GM19023 (cell line): ENCODE results near the gene CAD.

ENCODE experiments used
- ATAC-seq: cut with Tn5 transposase; IDR thresholded peaks from one replicate; pipeline ENCODE4 v1.9.1; 2021; ENCODE audit warnings: mild to moderate bottlenecking, moderate library complexity; ENCODE audit not compliant: unreplicated experiment

CAD gene

GRCh38 chr2:27222407-27222806, 5.2 kb downstream of the CAD start:
- no peak for ATAC-seq

GRCh38 chr2:27223416-27223815, 6.2 kb downstream of the CAD start:
- ATAC-seq: no peak

- ATAC-seq: no peak
Measured at GRCh38 chr2:27225526-27225925, 8.4 kb downstream of the CAD start.

- ATAC-seq: no peak
Measured at GRCh38 chr2:27227501-27227900, 10.3 kb downstream of the CAD start.

GRCh38 chr2:27231921-27232320, 14.8 kb downstream of the CAD start:
- no peak for ATAC-seq

DNA sequence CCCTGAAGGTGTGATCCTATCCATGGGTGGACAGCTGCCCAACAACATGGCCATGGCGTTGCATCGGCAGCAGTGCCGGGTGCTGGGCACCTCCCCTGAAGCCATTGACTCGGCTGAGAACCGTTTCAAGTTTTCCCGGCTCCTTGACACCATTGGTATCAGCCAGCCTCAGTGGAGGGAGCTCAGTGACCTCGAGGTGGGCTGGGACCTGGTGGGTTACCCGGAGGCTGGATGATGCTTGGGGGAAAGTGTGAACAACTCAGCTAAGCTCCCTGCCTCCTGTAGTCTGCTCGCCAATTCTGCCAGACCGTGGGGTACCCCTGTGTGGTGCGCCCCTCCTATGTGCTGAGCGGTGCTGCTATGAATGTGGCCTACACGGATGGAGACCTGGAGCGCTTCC, 16.2 kb downstream of the CAD start:
- ATAC-seq: no peak

GRCh38 chr2:27236136-27236535, 19.0 kb downstream of the CAD start:
- no peak for ATAC-seq

DNA sequence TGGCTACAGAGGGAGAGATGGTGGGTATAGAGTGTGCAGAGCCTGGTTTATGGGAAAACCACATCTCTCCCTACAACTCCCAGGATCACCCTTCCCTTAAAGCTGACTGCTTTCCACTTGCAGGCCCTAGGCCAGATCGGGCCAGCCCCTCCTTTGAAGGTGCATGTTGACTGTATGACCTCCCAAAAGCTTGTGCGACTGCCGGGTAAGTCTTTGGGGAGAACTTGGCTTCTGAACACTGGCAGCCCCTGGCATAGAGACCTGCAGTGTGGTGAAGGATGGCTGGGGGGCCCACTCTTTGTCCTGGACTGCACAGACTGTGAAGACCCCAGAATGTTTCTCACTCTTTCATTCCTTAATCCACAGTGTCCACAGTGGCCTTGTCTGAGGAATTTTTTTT, 19.5 kb downstream of the CAD start:
- ATAC-seq: no peak

- ATAC-seq: no peak
Measured at GRCh38 chr2:27237341-27237945, 20.3 kb downstream of the CAD start.

GRCh38 chr2:27238976-27239375, 21.8 kb downstream of the CAD start:
- ATAC-seq: no peak

- ATAC-seq: no peak
Measured at GRCh38 chr2:27240406-27240805, 23.2 kb downstream of the CAD start.

DNA sequence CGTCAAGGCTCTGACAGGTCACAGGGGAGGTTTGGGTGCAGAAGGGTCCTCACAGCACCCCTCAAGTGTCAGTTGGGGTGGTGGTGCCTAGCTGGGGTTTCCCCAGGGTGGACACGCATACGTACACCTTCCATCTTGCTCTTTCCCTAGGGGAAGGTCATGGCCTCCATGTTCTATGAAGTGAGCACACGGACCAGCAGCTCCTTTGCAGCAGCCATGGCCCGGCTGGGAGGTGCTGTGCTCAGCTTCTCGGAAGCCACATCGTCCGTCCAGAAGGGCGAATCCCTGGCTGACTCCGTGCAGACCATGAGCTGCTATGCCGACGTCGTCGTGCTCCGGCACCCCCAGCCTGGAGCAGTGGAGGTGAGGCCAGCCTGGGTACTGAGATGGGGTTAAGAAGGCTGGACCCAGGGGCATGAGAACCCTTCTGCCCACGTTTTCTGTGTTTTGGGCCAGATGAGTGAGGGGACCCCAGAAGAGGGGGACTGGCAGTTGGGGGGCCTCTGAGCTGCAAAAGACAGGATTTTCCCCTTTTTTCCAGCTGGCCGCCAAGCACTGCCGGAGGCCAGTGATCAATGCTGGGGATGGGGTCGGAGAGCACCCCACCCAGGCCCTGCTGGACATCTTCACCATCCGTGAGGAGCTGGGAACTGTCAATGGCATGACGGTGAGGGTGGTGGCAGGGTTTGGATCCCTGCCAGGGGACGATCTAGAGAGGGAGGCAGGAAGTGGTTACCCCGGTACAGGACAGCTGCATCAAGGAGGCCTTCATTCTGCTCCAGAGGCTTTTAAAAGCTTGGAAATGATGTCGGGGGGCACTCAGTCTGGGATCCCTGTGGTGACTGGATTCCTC, 24.8 kb downstream of the CAD start:
- ATAC-seq: no peak

DNA sequence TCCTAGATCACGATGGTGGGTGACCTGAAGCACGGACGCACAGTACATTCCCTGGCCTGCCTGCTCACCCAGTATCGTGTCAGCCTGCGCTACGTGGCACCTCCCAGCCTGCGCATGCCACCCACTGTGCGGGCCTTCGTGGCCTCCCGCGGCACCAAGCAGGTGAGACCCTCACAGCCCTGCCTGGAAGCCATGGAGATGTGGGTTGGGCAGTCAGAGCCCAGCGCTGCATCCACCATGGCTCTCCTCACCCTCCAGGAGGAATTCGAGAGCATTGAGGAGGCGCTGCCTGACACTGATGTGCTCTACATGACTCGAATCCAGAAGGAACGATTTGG, 25.4 kb downstream of the CAD start:
- no peak for ATAC-seq

GRCh38 chr2:27243391-27244130, 26.4 kb downstream of the CAD start:
- ATAC-seq: no peak

DNA sequence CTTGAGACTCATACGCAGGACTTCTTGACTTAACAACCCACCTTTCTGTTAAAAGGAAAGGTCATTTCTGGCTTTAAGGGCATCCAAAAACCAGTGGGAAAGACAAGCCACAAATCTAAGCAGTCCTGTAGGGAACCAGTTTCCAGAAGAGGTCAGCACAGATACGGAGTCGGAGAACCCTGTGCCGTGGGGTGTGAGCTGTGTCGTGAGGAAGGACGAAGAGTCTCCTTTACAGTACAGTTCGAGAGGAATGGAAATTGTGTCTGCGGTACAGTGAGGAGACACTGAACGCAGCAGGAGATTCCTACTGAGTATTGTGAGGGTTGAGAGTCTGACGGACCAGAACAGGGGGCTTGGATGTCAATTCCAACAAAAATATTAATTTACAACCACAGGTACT, 27.9 kb downstream of the CAD start:
- ATAC-seq: no peak

DNA sequence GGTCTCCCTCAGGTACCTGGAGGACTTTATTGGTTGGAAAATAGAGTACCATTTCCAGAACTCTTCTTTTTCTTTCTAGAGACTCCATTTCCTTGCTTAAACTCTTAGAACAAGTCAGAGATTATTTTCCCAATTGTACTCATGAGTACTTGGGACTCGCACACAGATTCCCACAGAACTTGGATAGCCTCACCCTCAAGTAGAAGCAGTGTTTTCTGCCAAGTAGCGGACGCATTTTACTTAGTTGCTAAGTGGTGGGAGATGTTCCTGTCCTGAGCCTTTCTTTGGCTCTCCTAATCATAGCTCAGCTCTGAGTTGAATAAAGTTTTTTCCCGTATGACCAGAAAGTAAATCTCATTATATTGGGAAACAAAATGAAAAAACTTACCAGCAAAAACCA, 28.5 kb downstream of the CAD start:
- no peak for ATAC-seq

GRCh38 chr2:27247893-27248292, 30.7 kb downstream of the CAD start:
- ATAC-seq: no peak

GRCh38 chr2:27249159-27249890, 32.2 kb downstream of the CAD start:
- ATAC-seq: no peak

- no peak for ATAC-seq
Measured at GRCh38 chr2:27249891-27250651, 32.9 kb downstream of the CAD start.

DNA sequence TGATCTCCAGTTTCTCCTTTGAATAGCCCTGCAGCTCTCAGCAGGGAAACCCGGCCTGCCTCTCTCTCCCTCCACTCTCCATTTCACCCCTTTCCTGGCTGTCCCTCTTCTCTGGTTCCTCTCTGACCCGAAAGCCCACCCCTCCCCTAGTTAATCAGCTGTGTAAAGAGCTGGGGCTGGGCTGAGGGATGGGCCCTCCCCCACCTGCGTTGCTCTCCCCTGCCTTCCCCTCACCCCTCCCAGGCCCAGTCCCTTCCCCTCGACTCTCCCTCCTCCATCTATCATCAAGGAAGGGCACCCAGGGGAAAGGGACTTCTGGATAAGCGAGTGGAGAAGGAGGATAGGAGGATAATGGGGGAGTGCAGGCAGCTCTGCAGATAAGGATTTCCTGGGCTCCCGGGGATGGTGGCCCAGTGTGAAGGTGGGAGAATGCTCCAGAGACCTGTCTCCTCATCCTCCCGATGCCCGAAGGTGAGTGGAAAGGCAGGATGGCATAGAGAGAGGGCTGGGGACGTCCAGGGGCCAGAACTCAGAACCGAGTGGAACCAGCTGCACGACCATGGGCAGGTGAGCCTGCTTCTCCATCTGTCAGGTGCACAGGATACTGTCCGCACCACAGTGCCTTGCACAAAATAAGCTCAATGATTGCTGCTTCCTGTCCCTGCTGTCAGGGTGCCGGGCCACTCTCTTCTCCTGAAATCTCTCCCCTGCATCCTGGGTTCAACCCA, 33.6 kb downstream of the CAD start:
- no peak for ATAC-seq
